Stimulated activated naive CD8-positive, alpha-beta T cell treated with anti-CD3 and anti-CD28 coated beads, Interleukin-15, Interleukin-2, amounts not matched to agents 100 U/mL and 50 U/mL, for 24 hours (primary cell): ENCODE data around the gene TMED4.

ENCODE experiments used
- ATAC-seq: fragments of 150-1000 bp; cut with Tn5 transposase; one replicate; pipeline ENCODE4 v1.10.0; 2021
- DNase-seq: peaks from one replicate; pipeline ENCODE4 v3.0.0; 2021

The TMED4 gene

DNA sequence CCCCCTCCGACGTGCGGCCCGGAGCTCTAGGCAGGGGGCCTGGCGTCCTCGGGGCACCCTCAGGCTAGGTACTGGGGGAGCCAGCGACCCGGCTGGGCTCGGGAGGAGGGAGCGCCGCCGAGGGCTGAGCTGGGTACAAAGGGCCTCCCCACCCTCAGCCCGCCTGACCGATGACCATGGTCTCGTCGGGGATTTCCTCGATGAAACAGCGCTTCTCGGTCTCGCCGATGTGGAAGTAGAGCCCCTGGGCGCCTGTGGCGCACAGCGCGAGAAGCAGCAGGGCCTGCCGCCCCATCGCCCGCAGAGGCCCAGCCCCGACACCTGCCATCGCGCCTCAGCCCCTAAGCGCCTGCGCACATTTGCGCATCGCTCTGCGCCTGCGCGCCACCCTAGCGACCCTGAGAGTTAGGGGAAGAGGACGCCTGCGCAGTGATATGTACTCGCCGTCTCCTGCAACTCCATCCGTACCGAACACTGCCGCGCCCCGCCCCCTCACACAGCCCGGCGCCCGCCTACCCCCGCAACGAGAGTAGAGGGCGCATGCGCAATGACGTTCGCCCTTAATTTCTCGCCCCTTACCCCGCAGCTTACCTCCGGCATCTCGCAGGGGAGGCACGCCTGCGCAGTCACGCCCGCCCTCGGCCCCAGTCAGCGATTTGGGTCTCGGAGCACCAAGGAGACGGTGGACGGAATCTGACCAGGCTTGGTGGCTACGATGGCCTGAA lies at the start of gene TMED4:
TMED4 (minus strand) TSS at position 353 of the 725 bp plus-strand sequence; CDS start at position 328, 25 bp downstream.
- DNase-seq (peak; percentile 100), ATAC-seq (peak; percentile 96)

DNA sequence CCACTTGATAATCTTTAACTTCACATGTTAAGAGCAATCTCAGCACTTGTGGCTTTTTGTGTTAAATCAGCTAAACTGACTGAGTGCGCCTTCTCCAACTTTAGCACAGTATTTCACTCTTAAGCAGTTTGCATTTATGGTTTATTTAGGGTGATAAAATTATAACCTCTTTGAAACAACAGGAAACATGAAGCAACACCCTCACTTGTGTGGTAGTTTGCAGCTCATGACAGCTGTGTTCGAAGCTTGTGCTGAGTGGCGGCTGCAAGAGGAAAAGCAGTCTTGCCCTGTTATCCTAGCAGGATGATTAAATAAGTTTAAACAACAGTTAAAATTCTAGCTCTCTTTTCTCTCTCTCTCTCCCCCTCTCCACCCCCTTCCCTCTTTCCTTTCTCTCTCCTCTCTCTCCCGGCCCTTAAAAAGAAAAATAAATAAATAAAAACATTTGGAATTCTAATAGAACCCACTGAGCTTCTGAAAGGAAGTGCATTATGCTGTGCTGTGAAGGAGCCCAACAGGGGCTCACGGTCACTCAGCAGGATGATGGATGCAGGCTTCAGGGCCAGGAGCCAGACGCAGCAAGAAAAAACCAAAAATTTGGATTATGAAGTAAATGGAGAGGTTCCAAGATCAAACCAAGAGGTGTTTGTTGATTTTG lies 49.6 kb upstream of the TMED4 start:
- DNase-seq (no peak), ATAC-seq (no peak)

DNA sequence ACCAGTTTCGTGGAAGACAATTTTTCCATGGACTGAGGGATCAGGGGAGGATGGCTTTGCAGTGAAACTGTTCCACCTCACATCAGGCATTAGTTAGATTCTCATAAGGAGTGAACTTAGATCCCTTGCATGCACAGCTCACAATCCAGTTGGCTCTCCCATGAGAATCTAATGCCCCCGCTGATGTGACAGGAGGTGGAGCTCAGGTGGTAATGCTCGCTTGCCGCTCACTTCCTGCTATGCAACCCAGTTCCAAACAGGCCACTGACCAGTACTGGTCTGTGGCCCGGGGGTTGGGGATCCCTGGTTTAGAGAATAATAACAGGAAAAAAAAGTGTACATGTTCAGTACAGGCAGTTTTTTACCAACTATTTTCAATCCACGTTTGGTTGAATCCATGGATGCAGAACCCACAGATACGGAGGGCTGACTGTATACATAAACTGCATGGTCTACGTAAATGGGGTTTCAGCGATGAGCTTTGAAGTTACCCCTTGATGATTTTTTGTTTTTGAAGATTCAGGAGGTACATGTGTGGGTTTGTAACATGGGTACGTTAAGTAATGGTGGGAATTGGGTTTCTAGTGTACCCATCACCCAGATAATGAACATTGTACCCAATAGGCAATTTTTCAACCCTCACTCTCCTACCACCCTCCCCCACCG lies 48.9 kb upstream of the TMED4 start:
- ATAC-seq (no peak), DNase-seq (no peak)

- DNase-seq (no peak), ATAC-seq (no peak)
Measured at GRCh38 chr7:44629829-44630522, 47.9 kb upstream of the TMED4 start.

DNA sequence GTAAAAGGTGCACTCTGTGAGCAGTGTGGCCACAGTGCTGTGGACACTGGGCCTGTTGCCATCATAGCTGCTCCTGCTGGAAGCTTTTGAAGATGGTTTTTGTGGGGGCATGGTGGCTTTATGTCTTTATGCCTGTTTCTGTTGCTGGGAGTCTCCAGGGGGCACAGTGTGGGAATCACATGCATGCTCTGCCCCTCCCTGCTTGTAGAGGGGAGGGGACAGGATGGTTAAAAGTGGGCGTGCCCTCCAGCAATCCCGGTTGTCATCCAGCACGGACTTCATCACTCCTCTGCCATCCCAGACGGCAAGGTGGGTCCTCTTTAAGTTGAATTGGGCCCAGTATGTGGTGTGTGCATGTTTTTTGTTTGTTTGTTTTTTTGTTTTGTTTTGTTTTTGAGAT lies 44.6 kb upstream of the TMED4 start:
- DNase-seq (no peak), ATAC-seq (no peak)

- no peak for DNase-seq
- no peak for ATAC-seq
Measured at GRCh38 chr7:44625526-44626471, 43.8 kb upstream of the TMED4 start.

DNA sequence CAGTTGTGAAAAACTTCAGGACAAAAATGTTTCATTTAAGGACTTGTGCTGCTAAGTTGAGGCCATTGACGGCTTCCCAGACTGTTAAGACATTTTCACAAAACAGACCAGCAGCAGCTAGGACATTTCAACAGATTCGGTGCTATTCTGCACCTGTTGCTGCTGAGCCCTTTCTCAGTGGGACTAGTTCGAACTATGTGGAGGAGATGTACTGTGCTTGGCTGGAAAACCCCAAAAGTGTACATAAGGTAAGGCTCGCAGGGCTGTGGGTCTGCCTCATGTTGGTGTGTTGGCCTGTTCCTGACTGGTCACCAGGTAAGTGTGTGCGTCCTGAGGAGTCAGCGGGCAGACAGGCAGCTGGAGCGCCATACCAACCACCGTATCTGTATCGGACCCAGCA lies 42.3 kb upstream of the TMED4 start:
- no peak for ATAC-seq
- DNase-seq: no peak

DNA sequence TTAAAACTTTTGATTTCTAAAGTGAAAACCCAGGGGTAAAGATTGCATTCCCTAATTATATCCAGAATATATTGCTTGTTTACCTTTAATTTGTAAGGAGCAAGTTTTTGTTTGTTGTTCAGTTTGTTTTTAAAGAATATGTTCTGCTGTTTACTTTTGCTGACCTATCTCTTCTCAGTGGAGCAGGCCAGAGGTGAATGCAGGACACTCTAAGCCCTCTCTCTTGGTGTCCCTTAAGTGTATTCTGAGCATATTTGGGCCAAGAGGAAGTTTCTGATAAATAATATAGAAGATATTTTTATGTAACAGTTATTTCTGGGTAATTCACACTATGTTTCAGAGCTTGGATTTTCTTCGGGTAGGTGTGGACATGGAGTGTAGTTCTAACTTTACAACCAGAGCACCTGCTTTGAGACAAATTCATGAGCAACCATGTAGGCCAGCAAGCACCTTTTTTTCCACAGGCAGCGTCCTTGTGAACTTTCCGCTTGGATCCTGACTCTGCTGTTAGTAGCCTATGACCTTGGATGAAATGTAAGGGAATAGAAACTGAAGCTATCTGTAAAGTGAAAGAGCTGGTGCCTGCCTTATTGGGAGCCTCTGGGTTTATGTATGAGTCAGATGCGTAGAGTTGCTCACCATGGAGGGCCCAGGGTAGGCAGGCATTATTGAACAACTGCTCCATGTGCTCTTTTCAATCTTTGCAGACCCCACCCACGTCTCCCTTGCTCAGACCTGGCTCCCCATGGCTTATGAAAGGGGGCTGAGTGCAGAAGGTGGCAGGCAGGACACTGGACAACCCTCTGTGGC lies 40.5 kb upstream of the TMED4 start:
- ATAC-seq (peak; percentile 95), DNase-seq (peak; percentile 40)

- DNase-seq (no peak), ATAC-seq (no peak)
Measured at GRCh38 chr7:44621750-44622103, 39.7 kb upstream of the TMED4 start.

DNA sequence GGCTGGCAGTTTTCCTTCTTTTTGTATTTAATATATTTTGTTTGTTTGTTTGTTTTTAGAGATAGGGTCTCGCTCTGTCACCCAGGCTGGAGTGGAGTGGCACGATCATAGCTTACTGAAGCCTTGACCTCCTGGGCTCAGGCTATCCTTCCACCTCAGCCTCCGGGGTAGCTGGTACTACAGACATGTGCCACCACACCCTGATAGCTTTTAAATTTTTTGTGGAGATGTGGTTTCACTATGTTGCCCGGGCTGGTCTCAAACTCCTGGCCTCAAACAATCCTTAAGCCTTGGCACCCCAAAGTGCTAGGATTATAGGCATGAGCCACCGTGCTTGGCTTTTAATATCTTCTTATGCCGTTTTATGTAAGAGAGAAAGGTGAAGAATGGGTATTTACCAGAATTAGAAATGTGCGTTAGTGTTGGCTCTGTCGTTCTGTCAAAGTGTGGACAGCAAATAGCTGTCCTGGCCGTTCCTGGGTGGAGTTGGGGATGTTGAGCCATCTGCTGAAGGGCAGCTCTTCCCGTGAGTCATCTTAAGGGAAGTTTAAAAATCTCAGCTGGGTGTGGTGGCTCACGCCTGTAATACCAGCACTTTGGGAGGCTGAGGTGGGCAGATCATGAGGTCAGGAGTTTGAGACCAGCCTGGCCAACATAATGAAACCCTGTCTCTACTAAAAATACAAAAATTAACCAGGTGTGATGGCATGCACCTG lies 39.2 kb upstream of the TMED4 start:
- ATAC-seq (no peak), DNase-seq (no peak)

DNA sequence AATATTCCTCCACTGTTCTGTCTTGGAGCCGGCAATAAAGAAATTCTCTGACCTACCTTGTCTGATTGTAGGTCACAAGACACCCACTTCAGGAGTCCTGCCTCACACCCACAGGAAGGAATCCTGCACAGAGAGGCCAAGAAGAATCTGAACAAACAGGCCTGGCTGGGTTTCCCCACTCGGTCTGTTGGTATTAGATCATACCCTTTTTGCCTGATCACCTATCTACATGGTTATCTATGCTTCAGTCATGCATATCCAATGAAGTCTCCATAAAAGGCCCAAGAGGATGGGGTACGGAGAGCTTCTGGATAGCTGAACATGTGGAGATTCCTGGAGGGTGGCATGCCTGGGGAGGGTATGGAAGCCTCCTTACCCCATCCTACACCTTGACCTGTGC lies 36.7 kb upstream of the TMED4 start:
- no peak for DNase-seq
- no peak for ATAC-seq

DNA sequence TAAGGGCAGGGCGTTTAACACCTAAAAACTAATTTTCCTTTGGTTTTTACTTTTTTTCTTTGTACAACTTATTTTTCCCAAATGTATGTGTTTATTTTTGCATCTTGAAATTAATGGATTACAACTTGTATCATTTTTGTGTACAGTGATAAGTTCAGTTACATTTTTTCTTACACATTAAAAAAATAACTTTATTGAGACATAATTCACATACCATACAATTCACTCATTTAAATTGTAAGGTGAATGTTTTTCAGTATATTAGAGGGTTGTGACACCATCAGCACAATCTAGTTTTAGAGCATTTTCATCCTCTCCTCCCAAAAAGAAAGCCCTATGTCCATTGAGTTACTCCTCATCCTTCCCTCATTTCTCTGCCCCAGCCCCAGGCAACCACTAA lies 36.0 kb upstream of the TMED4 start:
- ATAC-seq: no peak
- no peak for DNase-seq

DNA sequence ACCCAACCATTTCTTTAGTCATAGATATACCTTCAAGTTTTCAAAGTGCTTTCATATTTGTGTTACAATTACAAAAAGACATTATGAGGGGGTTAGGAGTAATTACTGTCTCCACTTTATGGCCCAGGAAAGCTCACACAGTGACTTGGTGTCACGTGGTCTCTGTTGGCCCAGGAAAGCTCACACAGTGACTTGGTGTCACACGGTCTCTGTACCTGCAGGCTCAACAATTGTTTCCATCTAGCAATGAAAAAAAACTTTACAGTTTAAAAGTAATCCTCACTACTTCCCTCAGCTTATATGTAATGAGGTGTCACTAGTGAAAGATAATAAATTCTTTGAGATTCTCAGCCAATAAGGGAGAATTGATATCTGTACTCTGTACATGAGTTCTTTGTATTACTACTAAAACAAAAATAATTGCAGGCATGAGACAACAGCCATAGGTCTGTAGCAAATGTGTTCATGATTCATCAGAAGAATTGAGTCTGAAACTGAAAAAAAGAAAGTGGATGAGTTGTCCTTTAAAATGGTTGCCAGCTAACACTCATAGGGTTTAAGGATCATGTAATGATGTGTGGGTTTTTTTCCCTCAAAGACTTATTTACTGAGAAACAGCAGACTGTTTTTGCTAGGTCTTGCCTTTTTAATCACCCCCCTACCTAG lies 35.3 kb upstream of the TMED4 start:
- no peak for DNase-seq
- peak; percentile 90 for ATAC-seq

DNA sequence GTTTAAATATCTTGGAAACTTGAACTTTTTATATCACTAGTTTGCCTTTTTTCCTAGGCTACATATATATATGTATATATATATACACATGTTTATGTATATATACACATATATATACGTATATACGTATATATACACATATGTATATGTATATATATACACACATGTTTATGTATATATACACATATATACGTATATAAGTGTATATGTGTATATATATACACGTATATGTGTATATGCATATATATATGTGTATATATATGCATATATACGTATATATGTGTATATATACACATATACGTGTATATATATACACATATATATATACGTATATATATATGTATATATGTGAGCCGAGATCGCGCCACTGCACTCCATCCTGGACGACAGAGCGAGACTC lies 34.5 kb upstream of the TMED4 start:
- no peak for DNase-seq
- no peak for ATAC-seq

DNA sequence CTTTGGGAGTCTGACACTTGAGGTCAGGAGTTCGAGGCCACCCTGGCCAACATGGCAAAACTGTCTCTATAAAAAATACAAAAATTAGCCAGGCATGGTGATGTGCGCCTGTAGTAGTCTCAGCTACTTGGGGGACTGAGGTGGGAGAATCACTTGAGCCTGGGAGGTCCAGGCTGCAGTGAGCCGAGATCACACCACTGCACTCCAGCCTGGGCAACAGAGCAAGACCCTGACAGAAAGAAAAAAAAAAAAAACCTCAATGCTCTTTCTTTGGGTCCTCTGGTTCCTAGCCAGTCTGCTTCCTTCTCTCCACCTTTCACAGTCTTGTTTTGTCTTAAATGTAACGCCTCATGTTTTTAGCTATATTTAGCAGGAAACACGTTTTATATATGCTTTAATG lies 33.8 kb upstream of the TMED4 start:
- ATAC-seq: no peak
- DNase-seq: no peak

GRCh38 chr7:44615149-44615611 lies 33.1 kb upstream of the TMED4 start:
- DNase-seq: no peak
- ATAC-seq: no peak

GRCh38 chr7:44609829-44610228 lies 27.8 kb upstream of the TMED4 start:
- no peak for DNase-seq
- ATAC-seq: no peak

- ATAC-seq (no peak), DNase-seq (peak; percentile 29)
Measured at GRCh38 chr7:44608916-44609648, 27.1 kb upstream of the TMED4 start.
